ENCODE results near the gene RUNDC3A. TPM values are rescaled to one million over a fixed set of nuclear protein-coding genes. Genes with fewer than 3 reads are reported as not detected.

The RUNDC3A gene
- polyA plus RNA-seq, 1 donor (not counting 4 experiments of a cell fraction or from before 2014, with no cell fraction given): 1.6 TPM

GRCh38 chr17:44297975-44298374 is 10.4 kb upstream of the RUNDC3A start:
- Histone ChIP-seq H3K27ac (ENCODE audit: control insufficient read depth, insufficient read depth, low read length) (no peak overlapping the region), H2AFZ (ENCODE audit: control insufficient read depth, low read length) (no peak overlapping the region), H3K36me3 (ENCODE audit: control insufficient read depth in 2 of 2, extremely low read depth in 1 of 2, insufficient read depth in 2 of 2, low read length in 2 of 2) (peaks cover 0 to 1% of the 10 kb centered on the region in 2 experiments), H3K4me2 (ENCODE audit: control insufficient read depth, extremely low read depth, insufficient read depth, low read depth, low read length) (peak overlapping the region; percentile 52), H3K4me1 (ENCODE audit: control insufficient read depth, extremely low read depth, insufficient read depth, low read length) (peaks cover 14% of the 10 kb centered on the region), H3K79me2 (ENCODE audit: control insufficient read depth, insufficient read depth, low read length) (no peaks in the 10 kb centered on the region), H3K9me3 (ENCODE audit: control insufficient read depth, low read depth, low read length) (no peaks in the 10 kb centered on the region), H3K27me3 (ENCODE audit: control insufficient read depth, extremely low read depth, insufficient read depth, low read length) (no peaks in the 10 kb centered on the region), H3K9me1 (ENCODE audit: control insufficient read depth, extremely low read depth, insufficient read depth, low read length) (no peaks in the 10 kb centered on the region), H3K4me3 (ENCODE audit: control insufficient read depth in 2 of 3, extremely low read depth in 1 of 3, insufficient read depth in 2 of 3, low read depth in 1 of 3, low read length in 3 of 3) (no peak overlapping the region), H4K20me1 (ENCODE audit: control insufficient read depth, extremely low read depth, insufficient read depth, low read length) (no peaks in the 10 kb centered on the region), H3K9ac (ENCODE audit: control insufficient read depth, extremely low read depth, insufficient read depth, low read length) (no peak overlapping the region)
- DNase-seq (ENCODE audit: low read depth, low spot score) (peak; percentile 50), FAIRE-seq (peak; percentile 93)
- dilution Hi-C loops (cut with MboI; ENCODE audit: extremely low pct_ligation_motif_present, low sequenced_read_pairs): no loop called here
- no peak for TF ChIP-seq CTCF (optimal IDR thresholded peaks at IDR 0.05 in 1 of 3, IDR thresholded peaks at IDR 0.05 in 1 of 3, conservative IDR thresholded peaks at IDR 0.05 in 1 of 3; ENCODE audit: extremely low read depth in 1 of 3, insufficient read depth in 2 of 3, low read length in 3 of 3)
- TF ChIP-seq EZH2 (IDR thresholded peaks at IDR 0.05; ENCODE audit: low read length): no peak

DNA sequence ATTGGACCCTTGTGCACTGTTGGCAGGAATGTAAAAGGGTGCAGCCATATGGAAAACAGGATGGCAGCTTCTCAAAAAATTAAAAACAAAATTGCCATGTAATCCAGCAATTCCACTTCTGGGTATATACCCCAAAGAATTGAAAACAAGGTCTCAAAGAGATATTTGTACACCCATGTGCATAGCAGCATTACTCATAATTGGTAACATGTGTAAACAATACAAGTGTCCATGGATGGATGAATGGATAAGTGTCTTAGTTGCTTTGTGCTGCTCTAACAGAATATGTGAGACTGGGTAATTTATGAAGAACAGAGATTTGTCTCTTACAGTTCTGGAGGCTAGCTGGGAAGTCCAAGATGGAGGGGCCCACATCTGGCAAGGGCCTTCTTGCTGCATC is 3.8 kb upstream of the RUNDC3A start:
- Histone ChIP-seq H3K4me3 (ENCODE audit: control insufficient read depth in 2 of 3, extremely low read depth in 1 of 3, insufficient read depth in 2 of 3, low read depth in 1 of 3, low read length in 3 of 3) (no peak overlapping the region), H3K9ac (ENCODE audit: control insufficient read depth, extremely low read depth, insufficient read depth, low read length) (no peak overlapping the region), H3K9me1 (ENCODE audit: control insufficient read depth, extremely low read depth, insufficient read depth, low read length) (no peaks in the 10 kb centered on the region), H2AFZ (ENCODE audit: control insufficient read depth, low read length) (no peak overlapping the region), H3K79me2 (ENCODE audit: control insufficient read depth, insufficient read depth, low read length) (no peaks in the 10 kb centered on the region), H3K27ac (ENCODE audit: control insufficient read depth, insufficient read depth, low read length) (no peak overlapping the region), H3K9me3 (ENCODE audit: control insufficient read depth, low read depth, low read length) (no peaks in the 10 kb centered on the region), H4K20me1 (ENCODE audit: control insufficient read depth, extremely low read depth, insufficient read depth, low read length) (no peaks in the 10 kb centered on the region), H3K36me3 (ENCODE audit: control insufficient read depth in 2 of 2, extremely low read depth in 1 of 2, insufficient read depth in 2 of 2, low read length in 2 of 2) (peaks cover 0 to 1% of the 10 kb centered on the region in 2 experiments), H3K27me3 (ENCODE audit: control insufficient read depth, extremely low read depth, insufficient read depth, low read length) (peaks cover 4% of the 10 kb centered on the region), H3K4me2 (ENCODE audit: control insufficient read depth, extremely low read depth, insufficient read depth, low read depth, low read length) (no peak overlapping the region), H3K4me1 (ENCODE audit: control insufficient read depth, extremely low read depth, insufficient read depth, low read length) (peaks cover 9% of the 10 kb centered on the region)
- no peak for DNase-seq (ENCODE audit: low read depth, low spot score)
- TF ChIP-seq CTCF (optimal IDR thresholded peaks at IDR 0.05 in 1 of 3, IDR thresholded peaks at IDR 0.05 in 1 of 3, conservative IDR thresholded peaks at IDR 0.05 in 1 of 3; ENCODE audit: extremely low read depth in 1 of 3, insufficient read depth in 2 of 3, low read length in 3 of 3) (no peak), EZH2 (IDR thresholded peaks at IDR 0.05; ENCODE audit: low read length) (no peak)
- dilution Hi-C loops (cut with MboI; ENCODE audit: extremely low pct_ligation_motif_present, low sequenced_read_pairs): no loop called here
- no peak for FAIRE-seq
